Airway epithelial cell (primary cell): ENCODE data around the gene PALS2. TPM values are rescaled to one million over a fixed set of nuclear protein-coding genes. Genes with fewer than 3 reads are reported as not detected.

ENCODE experiments used
- total RNA-seq: library from RNA; depleted of rRNA; stranded (reverse); fragments of >200 nt; gene quantifications from 2 replicates; pipeline ENCODE4 v1.2.3, GENCODE V29; 2015

PALS2 gene, protein sequence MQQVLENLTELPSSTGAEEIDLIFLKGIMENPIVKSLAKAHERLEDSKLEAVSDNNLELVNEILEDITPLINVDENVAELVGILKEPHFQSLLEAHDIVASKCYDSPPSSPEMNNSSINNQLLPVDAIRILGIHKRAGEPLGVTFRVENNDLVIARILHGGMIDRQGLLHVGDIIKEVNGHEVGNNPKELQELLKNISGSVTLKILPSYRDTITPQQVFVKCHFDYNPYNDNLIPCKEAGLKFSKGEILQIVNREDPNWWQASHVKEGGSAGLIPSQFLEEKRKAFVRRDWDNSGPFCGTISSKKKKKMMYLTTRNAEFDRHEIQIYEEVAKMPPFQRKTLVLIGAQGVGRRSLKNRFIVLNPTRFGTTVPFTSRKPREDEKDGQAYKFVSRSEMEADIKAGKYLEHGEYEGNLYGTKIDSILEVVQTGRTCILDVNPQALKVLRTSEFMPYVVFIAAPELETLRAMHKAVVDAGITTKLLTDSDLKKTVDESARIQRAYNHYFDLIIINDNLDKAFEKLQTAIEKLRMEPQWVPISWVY
- total RNA-seq, result 3.7 and 7.9 TPM in 2 replicates

DNA sequence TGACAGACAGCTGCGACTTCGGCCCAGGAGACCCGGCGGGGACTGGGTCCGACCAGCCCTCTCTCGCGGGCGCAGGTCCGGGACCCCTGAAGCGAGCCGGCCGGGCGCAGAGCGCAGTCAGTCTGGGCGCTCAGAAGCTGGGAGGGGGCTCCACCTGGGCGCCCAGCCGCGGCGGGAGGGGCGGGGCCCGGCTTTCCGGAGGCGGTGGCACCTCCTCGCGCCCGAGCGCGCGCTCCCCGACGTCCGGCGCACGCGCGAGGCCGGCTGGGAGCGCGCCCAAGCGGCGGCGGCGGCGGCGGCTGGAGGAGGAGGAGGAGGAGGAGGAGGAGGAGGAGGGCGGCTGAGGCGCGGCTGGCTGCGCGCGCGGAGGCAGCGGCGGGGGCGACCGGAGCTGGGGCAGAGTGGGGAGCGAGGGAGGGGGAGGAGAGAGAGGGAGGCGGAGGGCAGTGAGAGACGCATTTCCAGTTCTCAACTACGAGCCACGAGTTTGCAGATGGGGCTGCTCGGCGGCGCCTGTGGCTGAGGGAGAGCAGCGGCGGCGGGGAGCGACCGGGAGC, at the start of gene PALS2:
TSS of gene PALS2 (plus strand) at position 456 of the 557 bp plus-strand sequence. CDS start 50,216 bp downstream, outside the sequence.

Other genes starting within 250 kb of the PALS2 start
- gene GSDME, start 184.0 kb downstream of the PALS2 start, total RNA-seq, result 49.8 and 54.8 TPM in 2 replicates